HCT116 (cell line): ENCODE measurements around the gene GDAP2. TPM values are rescaled to one million over a fixed set of nuclear protein-coding genes. Genes with fewer than 3 reads are reported as not detected.
A peak's percentile ranks its signal among the peaks of the same experiment; 100 is the strongest.

ENCODE experiments used
- ATAC-seq: fragments of 200-7000 bp; cut with Tn5 transposase; 2 replicates; pipeline ENCODE4 v1.9.1; 2020; ENCODE audit warnings: mild to moderate bottlenecking, moderate library complexity
- BruUV-seq: library from RNA; stranded (reverse); fragments of 400-500 nt; replicated peaks from 2 replicates; lab custom pipeline; 2021; lab: Mats Ljungman, UMichigan
- CTCF ChIA-PET: fragments of 300-600 bp; sonication (Branson Sonifier 250); formaldehyde crosslinking; loops from one replicate; lab custom pipeline; 2021; ENCODE audit warnings: antibody characterized with exemption; lab: Charles Lee
- POLR2A ChIA-PET: fragments of 300-600, 350-600 bp; sonication (Branson Sonifier 250); formaldehyde crosslinking; loops from one replicate; lab custom pipeline; 2021; ENCODE audit warnings: antibody characterized with exemption; lab: Charles Lee
- RAD21 ChIA-PET, 2 experiments: fragments of 300-600 bp; sonication (Branson Sonifier 250); formaldehyde crosslinking; loops; one replicate each; lab custom pipeline; 2023; ENCODE audit warnings: low total read pairs in 2 of 2; ENCODE audit not compliant: uncharacterized antibody in 2 of 2, unreplicated experiment in 2 of 2, low non-redundant PET in 1 of 2; lab: Charles Lee
- DNase-seq: peaks from one replicate; pipeline ENCODE4 v3.0.0-alpha.2; 2010; ENCODE audit warnings: low read depth, low spot score
- H2AFZ ChIP-seq: fragments of 200-600 bp; shearing (Covaris generic), sonication (generic); 2 replicates; pipeline ENCODE4 v1.6.1; 2017; ENCODE audit warnings: low read depth, mixed run types, mixed read lengths, antibody characterized with exemption, low read length; ENCODE audit not compliant: poor library complexity, severe bottlenecking
- H3K27ac ChIP-seq: 2 replicates; pipeline ENCODE4 v1.5.1; 2012; ENCODE audit warnings: low read depth, low read length
- H3K27me3 ChIP-seq: fragments of 200-600 bp; sonication (generic); 2 replicates; pipeline ENCODE4 v1.6.1; 2016; ENCODE audit warnings: mixed run types, low read length, mixed read lengths; ENCODE audit not compliant: insufficient read depth
- H3K36me3 ChIP-seq, 2 experiments: fragments of 200-500 bp in 1 of 2; fragments of 200-600 bp in 1 of 2; sonication (Bioruptor generic) in 1 of 2; sonication (generic) in 1 of 2; 2 replicates each; pipeline versions ENCODE4 v1.5.1 to v1.6.1; 2014 to 2016; ENCODE audit warnings: low read length in 2 of 2, inconsistent platforms in 1 of 2, mixed read lengths in 1 of 2, mixed run types in 1 of 2; ENCODE audit not compliant: insufficient read depth in 2 of 2, control insufficient read depth in 1 of 2
- H3K4me1 ChIP-seq, 2 experiments: fragments of 200-600 bp in 1 of 2; sonication (generic) in 1 of 2; 2 replicates each; pipeline versions ENCODE4 v1.5.1 to v1.6.1; 2012 to 2017; ENCODE audit warnings: low read length in 2 of 2, inconsistent platforms in 1 of 2, mild to moderate bottlenecking in 1 of 2, mixed read lengths in 1 of 2, mixed run types in 1 of 2, moderate library complexity in 1 of 2; ENCODE audit not compliant: insufficient read depth in 2 of 2, control insufficient read depth in 1 of 2
- H3K4me2 ChIP-seq: fragments of 200-600 bp; sonication (generic); 2 replicates; pipeline ENCODE4 v1.6.1; 2017; ENCODE audit warnings: mixed run types, low read length, mixed read lengths
- H3K4me3 ChIP-seq, 2 experiments: fragments of 200-600 bp in 1 of 2; sonication (generic) in 1 of 2; replicated peaks in 1 of 2; 2 replicates each; pipeline ENCODE4 v1.5.1; 2011 to 2016; ENCODE audit warnings: low read length in 2 of 2, control low read depth in 1 of 2, low read depth in 1 of 2, mild to moderate bottlenecking in 1 of 2, mixed read lengths in 1 of 2, mixed run types in 1 of 2
- H3K79me2 ChIP-seq: fragments of 200-600 bp; sonication (generic); 2 replicates; pipeline ENCODE4 v1.6.1; 2017; ENCODE audit warnings: mild to moderate bottlenecking, mixed run types, low read length, moderate library complexity, mixed read lengths; ENCODE audit not compliant: insufficient read depth
- H3K9ac ChIP-seq: fragments of 200-600 bp; sonication (generic); 2 replicates; pipeline ENCODE4 v1.6.1; 2016; ENCODE audit warnings: low read length, mixed read lengths
- H3K9me2 ChIP-seq: fragments of 200-600 bp; sonication (generic), shearing (Covaris generic); 2 replicates; pipeline ENCODE4 v1.6.1; 2017; ENCODE audit warnings: mixed run types, mild to moderate bottlenecking, moderate library complexity; ENCODE audit not compliant: insufficient read depth
- H3K9me3 ChIP-seq, 2 experiments: fragments of 200-500 bp in 1 of 2; fragments of 200-600 bp in 1 of 2; sonication (Bioruptor generic) in 1 of 2; sonication (generic) in 1 of 2; 2 replicates each; pipeline ENCODE4 v1.6.1; 2014 to 2017; ENCODE audit warnings: low read length in 2 of 2, mixed read lengths in 2 of 2, inconsistent platforms in 1 of 2, low read depth in 1 of 2, mild to moderate bottlenecking in 1 of 2, mixed run types in 1 of 2, moderate library complexity in 1 of 2; ENCODE audit not compliant: control insufficient read depth in 1 of 2, insufficient read depth in 1 of 2
- H4K20me1 ChIP-seq: fragments of 200-600 bp; sonication (generic), shearing (Covaris generic); 2 replicates; pipeline ENCODE4 v1.6.1; 2017; ENCODE audit warnings: mixed run types, mild to moderate bottlenecking, moderate library complexity; ENCODE audit not compliant: insufficient read depth
- CBX3 ChIP-seq: IDR thresholded peaks from 2 replicates; pipeline ENCODE4 v1.6.1; 2012; ENCODE audit warnings: low read depth
- CTCF ChIP-seq, 3 experiments: fragments of 200-600 bp in 1 of 3; sonication (generic) in 1 of 3; IDR thresholded peaks in 2 of 3; conservative IDR thresholded peaks in 1 of 3; 2 replicates each; pipeline ENCODE4 v1.5.1; 2012 to 2017; ENCODE audit warnings: low read depth in 2 of 3, low read length in 2 of 3, antibody characterized with exemption in 1 of 3, borderline replicate concordance in 1 of 3, control low read depth in 1 of 3, mild to moderate bottlenecking in 1 of 3, mixed read lengths in 1 of 3, mixed run types in 1 of 3, moderate library complexity in 1 of 3; ENCODE audit not compliant: insufficient read depth in 1 of 3
- ELF1 ChIP-seq: IDR thresholded peaks from 2 replicates; pipeline ENCODE4 v1.6.1; 2012; ENCODE audit warnings: low read depth, borderline replicate concordance
- RAD21 ChIP-seq: IDR thresholded peaks from 2 replicates; pipeline ENCODE4 v1.6.1; 2012; ENCODE audit warnings: low read depth, mild to moderate bottlenecking
- REST ChIP-seq: IDR thresholded peaks from 2 replicates; pipeline ENCODE4 v1.6.1; 2012; ENCODE audit warnings: low read depth
- intact Hi-C: fragments of 100-400 bp; cut with micrococcal nuclease; formaldehyde crosslinking; loops from 2 replicates; pipeline ENCODE4 v1.10.0; 2022
- total RNA-seq: library from RNA; stranded (reverse); gene quantifications from one replicate; pipeline ENCODE4 v1.2.1, GENCODE V29; 2021; ENCODE audit not compliant: unreplicated experiment

GDAP2 gene
- total RNA-seq, 1 experiment from 2014 or later: 21.4 TPM

GRCh38 chr1:117815926-117816325, 113.5 kb downstream of the GDAP2 start:
- Histone ChIP-seq H3K9ac (no peak overlapping the region), H3K9me2 (no peaks in the 10 kb centered on the region), H2AFZ (no peak overlapping the region), H3K27ac (no peak overlapping the region), H3K27me3 (no peaks in the 10 kb centered on the region), H3K4me1 (no peaks in the 10 kb centered on the region)
- POLR2A ChIA-PET: no interaction called here
- intact Hi-C loops: no loop called here
- no TSS peak for BruUV-seq
- TF ChIP-seq REST (no peak), CBX3 (no peak), RAD21 (peak; percentile 53; the same call in 1 of the 2 replicates), ELF1 (no peak), CTCF (IDR thresholded peaks at IDR 0.05 in 2 of 3, conservative IDR thresholded peaks at IDR 0.05 in 1 of 3; ENCODE audit: borderline replicate concordance in 1 of 3, insufficient read depth in 1 of 3, low read depth in 2 of 3, low read length in 2 of 3) (peak; percentile 28 to 40 (median 31); a peak in 3 of 6 replicates)
- TF ChIP-seq, all 23 proteins: peak for 2
- H3K4me2 ChIP-seq: no peak overlapping the region
- CTCF ChIA-PET: interaction anchor here (1.8 kb wide), 1 partner anchor 80 kb away, joined by 7 read pairs; no protein-coding TSS in a partner anchor
- H3K79me2 ChIP-seq: no peaks in the 10 kb centered on the region
- peak; percentile 69 for ATAC-seq
- DNase-seq: no peak
- no peaks in the 10 kb centered on the region for H3K9me3 ChIP-seq
- H3K4me3 ChIP-seq: no peak overlapping the region
- H3K36me3 ChIP-seq: no peaks in the 10 kb centered on the region
- RAD21 ChIA-PET: no interaction called here
- no peaks in the 10 kb centered on the region for H4K20me1 ChIP-seq
